GM12892 (cell line): ENCODE results near the gene MAGI2.

ENCODE experiments used
- DNase-seq: peaks from one replicate; pipeline ENCODE4 v3.0.0; 2011; ENCODE audit not compliant: insufficient read length
- FAIRE-seq: peaks from 2 replicates; lab custom pipeline; 2011; peaks lifted over from hg19 to GRCh38; lab: Jason Lieb, UNC
- POLR2A ChIP-seq: IDR thresholded peaks from 2 replicates; pipeline ENCODE4 v1.6.1; 2011; ENCODE audit warnings: low read depth, low read length, control low read depth
- POLR2AphosphoS5 ChIP-seq: IDR thresholded peaks from 2 replicates; pipeline ENCODE4 v1.6.1; 2011; ENCODE audit warnings: low read depth, low read length, control low read depth
- TAF1 ChIP-seq: IDR thresholded peaks from 2 replicates; pipeline ENCODE4 v1.6.1; 2011; ENCODE audit warnings: low read depth, mild to moderate bottlenecking, control low read depth, low read length, borderline replicate concordance

The MAGI2 gene

GRCh38 chr7:78864339-78864738 lies 589.1 kb downstream of the MAGI2 start:
- DNase-seq (no peak), FAIRE-seq (no peak)
- no peak for TF ChIP-seq POLR2A
- TF ChIP-seq POLR2AphosphoS5 = no peak
- no peak for TF ChIP-seq TAF1

- DNase-seq (no peak), FAIRE-seq (no peak)
- no peak for TF ChIP-seq POLR2AphosphoS5
- no peak for TF ChIP-seq TAF1
- TF ChIP-seq POLR2A = no peak
Measured at GRCh38 chr7:78863281-78863680, 590.2 kb downstream of the MAGI2 start.

- TF ChIP-seq POLR2A = no peak
- TF ChIP-seq TAF1 = no peak
- TF ChIP-seq POLR2AphosphoS5 = no peak
- FAIRE-seq (no peak), DNase-seq (no peak)
Measured at GRCh38 chr7:78862411-78862900, 591.0 kb downstream of the MAGI2 start.

GRCh38 chr7:78852951-78853350 lies 600.5 kb downstream of the MAGI2 start:
- TF ChIP-seq POLR2AphosphoS5 = no peak
- TF ChIP-seq POLR2A = no peak
- TF ChIP-seq TAF1 = no peak
- DNase-seq (no peak), FAIRE-seq (no peak)

GRCh38 chr7:78850093-78850740 lies 603.2 kb downstream of the MAGI2 start:
- FAIRE-seq (no peak), DNase-seq (no peak)
- no peak for TF ChIP-seq POLR2A
- TF ChIP-seq TAF1 = no peak
- no peak for TF ChIP-seq POLR2AphosphoS5

- TF ChIP-seq POLR2AphosphoS5 = no peak
- TF ChIP-seq TAF1 = no peak
- no peak for TF ChIP-seq POLR2A
- no peak for FAIRE-seq
- no peak for DNase-seq
Measured at GRCh38 chr7:78845155-78845554, 608.3 kb downstream of the MAGI2 start.

GRCh38 chr7:78842068-78842467 lies 611.4 kb downstream of the MAGI2 start:
- no peak for FAIRE-seq

GRCh38 chr7:78835897-78836296 lies 617.6 kb downstream of the MAGI2 start:
- DNase-seq = no peak

More at GRCh38 chr7:78842068-78842467, 611.4 kb downstream of the MAGI2 start:
- DNase-seq = no peak
- TF ChIP-seq POLR2A (no peak), TAF1 (no peak), POLR2AphosphoS5 (no peak)

GRCh38 chr7:78828317-78828716 lies 625.1 kb downstream of the MAGI2 start:
- FAIRE-seq = no peak
- TF ChIP-seq POLR2A = no peak
- TF ChIP-seq POLR2AphosphoS5 = no peak
- no peak for TF ChIP-seq TAF1
- DNase-seq = no peak

More at GRCh38 chr7:78835897-78836296, 617.6 kb downstream of the MAGI2 start:
- TF ChIP-seq POLR2AphosphoS5 (no peak), POLR2A (no peak), TAF1 (no peak)
- no peak for FAIRE-seq

- FAIRE-seq (no peak), DNase-seq (no peak)
- TF ChIP-seq POLR2AphosphoS5 (no peak), POLR2A (no peak), TAF1 (no peak)
Measured at GRCh38 chr7:78803501-78804127, 649.9 kb downstream of the MAGI2 start.

- DNase-seq (no peak), FAIRE-seq (no peak)
- TF ChIP-seq TAF1 (no peak), POLR2A (no peak), POLR2AphosphoS5 (no peak)
Measured at GRCh38 chr7:78794101-78794500, 659.4 kb downstream of the MAGI2 start.
